AG08396 (cell line): Measurements from ENCODE around the gene TOMT.
A peak's percentile ranks its signal among the peaks of the same experiment; 100 is the strongest.

Experiments
- DNase-seq: peaks from one replicate; pipeline ENCODE4 v3.0.0; 2012; ENCODE audit warnings: low spot score, mixed read lengths

TOMT gene

DNA sequence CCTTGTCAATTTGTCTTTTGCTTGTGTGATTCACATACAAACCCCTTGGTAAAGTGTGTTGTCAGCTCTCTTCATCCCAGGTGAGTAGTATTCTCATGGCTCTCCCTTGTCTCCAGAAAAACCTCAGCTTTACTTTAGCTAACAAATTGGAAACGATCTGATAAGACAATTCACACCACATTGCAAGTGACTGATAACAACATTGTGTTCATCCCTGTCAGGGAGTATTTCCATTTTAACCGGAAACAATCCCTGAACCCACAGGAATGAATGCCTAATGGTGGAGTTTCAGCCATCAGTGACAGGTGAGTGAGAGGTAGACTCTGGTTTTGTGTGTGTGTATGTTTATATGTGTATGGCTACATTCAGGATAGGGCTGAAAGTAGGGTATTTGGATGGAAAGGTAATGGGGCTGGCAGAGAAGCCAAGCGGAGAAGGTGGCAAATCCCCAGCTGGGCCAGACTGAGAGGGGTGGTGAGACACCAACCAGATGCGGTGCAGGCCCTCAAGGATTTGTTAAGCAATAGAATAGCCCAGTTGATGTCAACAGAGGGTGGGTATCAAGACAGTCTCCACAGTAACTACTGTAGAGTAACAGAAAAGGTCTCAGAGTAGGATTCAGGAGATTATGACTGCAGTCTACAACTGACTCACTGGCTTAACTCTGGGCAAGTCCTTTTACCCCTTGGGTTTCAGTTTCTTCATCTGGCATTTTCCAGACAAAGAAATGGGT lies 17.5 kb upstream of the TOMT start:
- DNase-seq, result no peak

DNA sequence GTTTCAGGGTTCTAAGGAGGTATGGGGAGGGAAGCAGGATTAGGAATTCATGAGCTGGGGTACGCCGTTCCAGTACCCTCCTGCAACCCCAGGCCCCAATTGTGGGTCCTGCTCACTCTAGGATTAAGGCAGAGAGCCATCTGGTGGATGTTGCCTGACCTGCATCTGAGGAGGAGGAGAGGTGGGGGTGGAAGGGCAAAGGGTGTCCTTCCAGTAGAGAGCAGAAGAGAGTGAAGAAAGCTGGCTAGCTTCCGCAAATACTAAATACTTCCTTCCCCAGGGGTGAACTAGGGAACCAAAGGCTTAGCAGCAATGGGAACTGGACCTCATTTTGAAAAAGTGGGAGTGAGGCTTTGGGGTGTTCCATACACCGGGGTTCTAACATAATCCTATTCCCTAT lies 14.4 kb upstream of the TOMT start:
- peak; percentile 76 for DNase-seq

DNA sequence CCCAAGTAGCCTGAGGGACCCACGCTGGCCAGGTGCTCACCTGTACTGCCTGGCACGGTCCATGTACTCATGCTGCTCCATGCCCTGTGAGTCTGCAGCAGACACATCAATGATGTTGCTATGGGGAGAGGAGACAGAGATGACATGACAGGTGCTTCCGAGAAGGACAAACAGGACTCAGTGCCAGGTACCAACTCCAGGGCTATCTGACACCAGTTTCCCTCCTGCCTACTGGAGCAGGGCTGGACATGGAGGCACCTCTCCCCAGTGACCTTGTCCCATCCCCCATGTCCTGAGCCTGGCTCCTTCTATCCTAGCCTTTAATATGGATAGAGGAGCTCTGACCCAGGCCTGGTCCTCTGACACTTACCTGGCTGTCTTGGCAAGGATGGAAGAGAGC lies 7.0 kb upstream of the TOMT start:
- no peak for DNase-seq

DNA sequence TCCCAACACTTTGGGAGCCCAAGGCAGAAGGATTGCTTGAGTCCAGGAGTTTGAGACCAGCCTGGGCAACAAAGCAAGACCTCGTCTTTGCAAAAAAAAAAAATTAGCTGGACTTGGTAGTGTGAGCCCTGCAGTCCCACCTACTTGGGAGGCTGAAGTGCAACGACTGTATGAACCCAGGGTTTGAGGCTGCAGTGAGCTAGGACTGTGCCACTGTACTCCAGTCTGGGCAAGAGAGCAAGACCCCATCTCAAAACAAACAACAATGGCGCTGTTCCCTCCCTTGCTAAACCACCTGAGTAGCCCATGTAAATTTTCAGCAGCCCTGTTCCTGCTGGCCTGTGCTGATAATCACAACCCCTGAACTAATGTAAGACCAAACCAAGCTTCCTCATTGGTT lies 5.7 kb upstream of the TOMT start:
- DNase-seq, result no peak

- no peak for DNase-seq
Measured at GRCh38 chr11:72100462-72100861, 5.3 kb upstream of the TOMT start.

- DNase-seq, result no peak
Measured at GRCh38 chr11:72102162-72102561, 3.6 kb upstream of the TOMT start.

DNA sequence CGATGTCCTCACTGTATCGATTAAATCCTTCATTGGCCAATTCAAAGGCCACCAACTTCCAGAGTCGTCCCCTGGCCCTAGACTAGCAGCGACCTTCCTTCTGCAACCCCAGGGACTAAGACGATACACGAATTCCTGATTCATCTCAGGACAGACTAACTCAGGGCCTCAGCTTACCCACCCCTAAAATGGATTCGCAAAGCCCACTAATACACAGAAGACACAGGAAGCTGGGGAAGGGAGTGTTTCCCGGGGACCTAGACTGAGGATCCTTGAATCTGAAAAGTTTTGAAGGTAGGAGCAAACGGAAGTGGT lies 3.1 kb upstream of the TOMT start:
- DNase-seq, result no peak

DNA sequence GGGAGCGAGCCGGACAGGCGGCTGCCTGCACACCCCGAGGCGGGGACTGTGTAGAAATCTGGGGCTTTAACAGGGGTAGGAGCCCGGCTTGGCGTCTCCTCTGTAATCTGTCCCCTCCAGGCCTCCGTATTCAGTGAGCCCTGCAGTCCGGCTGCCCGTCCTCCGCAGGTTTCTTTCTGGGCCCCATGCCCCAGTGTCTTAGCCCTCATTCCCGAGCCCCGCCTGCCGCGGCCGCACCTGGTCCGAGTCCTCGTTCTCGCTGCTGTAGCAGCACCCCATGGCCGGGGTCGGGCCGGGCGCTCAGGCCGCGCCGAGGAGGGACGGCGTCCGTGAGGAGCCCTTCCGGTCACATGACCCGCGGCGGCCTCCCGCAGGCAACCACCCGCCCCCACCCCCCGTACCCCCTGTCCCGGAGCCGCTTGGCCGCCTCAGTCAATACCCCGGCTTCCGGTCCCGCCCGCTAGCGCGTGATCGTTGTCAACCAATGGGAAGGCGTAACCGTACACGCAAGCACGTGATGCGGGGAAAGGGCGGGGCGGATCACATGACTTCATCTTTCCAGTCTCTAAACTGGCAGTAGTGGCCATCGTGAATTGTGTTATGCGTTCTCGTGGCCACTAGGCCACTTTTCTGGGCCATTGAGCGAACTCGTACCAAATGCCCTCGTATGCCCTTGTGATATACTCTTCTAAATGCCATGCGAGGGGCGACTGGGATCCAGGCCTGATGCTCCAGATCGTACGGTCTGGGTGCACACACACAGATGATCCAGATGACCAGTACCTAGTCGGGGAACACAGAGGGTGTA lies 2.6 kb upstream of the TOMT start, which contains the start of gene LAMTOR1:
Gene LAMTOR1, minus strand, starts transcription at position 352 of the 808 bp plus-strand sequence. Its CDS starts 73 bp downstream, at position 279.
- DNase-seq, result peak; percentile 96

GRCh38 chr11:72103754-72104167 lies 2.0 kb upstream of the TOMT start:
- no peak for DNase-seq

GRCh38 chr11:72111300-72112142 lies 5.8 kb downstream of the TOMT start:
- DNase-seq, result no peak

DNA sequence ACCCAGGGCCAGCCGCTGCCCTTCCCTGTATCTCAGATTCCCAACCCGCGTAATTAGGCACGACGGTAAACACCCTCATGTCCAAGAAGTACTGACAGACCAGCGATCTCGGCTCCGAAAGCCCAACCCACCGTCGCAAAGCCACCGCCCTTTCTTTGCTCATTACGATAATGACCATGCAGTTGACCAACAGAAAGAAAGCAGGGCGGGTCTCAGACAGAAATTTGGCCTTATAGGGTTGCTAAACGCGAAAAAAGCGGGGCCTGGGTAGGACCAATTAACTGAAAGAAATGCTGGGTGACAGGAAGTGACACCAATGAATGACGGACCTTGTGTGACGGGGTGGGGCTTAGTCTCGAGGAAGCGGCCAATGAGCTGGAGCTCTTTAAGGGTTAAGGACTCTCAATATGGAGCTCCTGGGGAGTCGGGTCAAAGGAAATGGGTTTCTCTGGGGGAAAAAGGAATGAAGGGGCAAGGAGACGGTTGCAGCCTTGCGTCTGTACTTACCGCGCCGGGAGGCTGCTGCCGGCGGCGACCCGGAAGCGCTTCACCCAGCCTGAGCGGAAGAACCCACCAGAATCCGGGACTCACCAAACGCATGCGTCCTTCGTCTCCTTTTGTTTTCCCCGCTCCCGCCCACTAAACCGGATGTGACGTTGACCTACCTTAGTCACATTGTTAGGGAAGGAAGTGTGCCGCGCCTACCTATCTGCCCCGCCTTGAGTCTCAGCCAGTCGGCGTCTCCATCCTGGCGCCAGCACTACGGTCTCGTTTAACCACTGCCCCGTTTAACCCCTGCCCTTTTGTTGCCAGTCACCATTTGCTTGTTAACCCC lies 6.6 kb downstream of the TOMT start, which contains the start of gene ANAPC15:
Gene ANAPC15, minus strand, starts transcription at position 553 of the 835 bp plus-strand sequence. CDS start 1,419 bp downstream, outside the sequence.
- peak; percentile 90 for DNase-seq

- no peak for DNase-seq
Measured at GRCh38 chr11:72112978-72113808, 7.5 kb downstream of the TOMT start.

DNA sequence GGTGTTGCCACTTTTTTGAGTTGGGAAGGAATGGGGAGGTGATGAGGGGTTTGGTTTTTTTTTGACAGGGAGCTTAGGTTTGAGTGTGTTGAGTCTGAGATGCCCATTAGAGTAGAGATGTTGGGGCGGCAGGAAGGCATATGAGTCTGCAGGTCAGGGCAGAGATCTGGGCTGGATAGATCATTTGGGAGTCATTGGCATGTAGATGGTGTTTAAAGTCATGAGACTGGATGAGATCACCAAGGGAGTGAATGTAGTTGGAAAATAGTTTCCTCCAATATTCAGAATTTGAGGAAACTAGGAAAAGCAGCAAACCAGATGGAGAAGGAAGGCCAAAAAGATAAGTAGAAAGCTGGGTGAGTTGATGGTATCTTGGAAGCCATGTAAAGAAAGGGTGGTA lies 8.8 kb downstream of the TOMT start:
- no peak for DNase-seq

DNA sequence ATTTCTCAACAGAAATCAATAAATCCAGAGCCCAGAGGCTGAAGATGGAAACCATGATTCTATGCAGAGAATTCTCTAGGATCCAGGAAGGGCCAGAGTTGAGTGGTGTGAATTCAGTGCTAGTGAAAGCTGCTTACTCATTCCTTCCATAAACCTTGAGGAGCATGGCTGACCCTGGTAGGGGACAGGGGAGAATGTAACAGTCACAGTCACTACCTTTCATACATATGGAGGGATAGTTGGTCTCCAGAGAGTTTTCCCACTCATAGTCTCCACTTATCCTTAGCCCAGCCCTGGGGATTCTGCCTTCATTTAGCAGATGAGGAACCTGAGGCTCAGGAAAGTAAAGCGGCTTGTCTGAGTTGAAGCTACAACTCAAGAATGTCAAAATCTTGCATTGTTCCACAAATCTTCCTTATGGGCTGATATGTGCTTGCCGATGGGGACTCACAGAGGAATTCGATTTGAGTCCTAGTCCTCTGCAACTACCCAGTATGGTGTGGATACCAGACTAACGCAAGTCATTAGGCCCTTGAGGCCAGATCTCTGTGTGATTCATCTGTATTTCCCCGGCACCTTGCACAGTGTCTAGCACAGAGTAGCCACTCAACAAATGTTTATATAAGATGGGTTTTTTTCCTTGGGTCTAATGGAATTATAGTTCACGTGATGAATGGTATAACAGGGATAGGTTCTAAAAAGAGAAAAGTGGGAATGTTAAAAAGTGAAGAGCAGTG lies 10.5 kb downstream of the TOMT start:
- no peak for DNase-seq

- no peak for DNase-seq
Measured at GRCh38 chr11:72119198-72119597, 13.5 kb downstream of the TOMT start.

DNA sequence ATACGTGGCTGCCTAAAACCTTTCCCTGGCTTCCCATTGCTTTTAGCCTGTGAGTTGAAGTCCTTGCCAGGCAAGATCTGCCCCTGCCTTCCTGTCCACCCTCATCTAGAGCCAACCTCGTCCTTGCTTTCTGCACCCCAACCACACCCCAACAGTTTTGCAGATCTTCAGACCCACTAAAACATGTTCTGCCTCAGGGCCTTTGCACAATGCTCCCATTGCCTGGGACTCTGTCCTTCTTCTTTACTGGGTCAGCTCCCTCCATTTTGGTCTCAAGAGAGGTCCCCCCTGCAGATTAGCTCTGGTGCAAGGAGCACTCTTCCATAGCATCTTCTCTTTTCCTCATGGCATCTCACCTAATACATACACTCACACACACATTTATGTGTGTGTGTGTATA lies 15.2 kb downstream of the TOMT start:
- DNase-seq, result no peak

DNA sequence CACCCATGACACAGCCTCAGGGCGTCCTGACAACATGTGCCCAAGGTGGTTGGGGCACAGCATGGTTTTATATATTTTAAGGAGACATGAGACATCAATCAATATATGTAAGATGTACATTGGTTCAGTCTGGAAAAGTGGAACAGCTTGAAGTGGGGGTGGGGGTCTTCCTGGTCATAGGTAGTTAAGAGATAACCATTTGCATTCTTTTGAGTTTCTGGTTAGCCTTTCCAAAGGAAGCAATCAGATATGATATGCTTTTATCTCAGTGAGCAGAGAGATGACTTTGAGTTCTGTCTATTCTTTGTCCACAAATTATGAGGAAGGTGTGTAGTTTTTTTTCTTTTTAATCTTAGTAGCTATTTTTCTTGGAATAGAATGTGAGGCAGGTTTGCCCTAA lies 16.9 kb downstream of the TOMT start:
- DNase-seq, result no peak

GRCh38 chr11:72123117-72123653 lies 17.5 kb downstream of the TOMT start:
- no peak for DNase-seq

- DNase-seq, result no peak
Measured at GRCh38 chr11:72124046-72124445, 18.3 kb downstream of the TOMT start.

- DNase-seq, result no peak
Measured at GRCh38 chr11:72125956-72126355, 20.2 kb downstream of the TOMT start.
